ENCODE measurements around the gene PTER.

DNA sequence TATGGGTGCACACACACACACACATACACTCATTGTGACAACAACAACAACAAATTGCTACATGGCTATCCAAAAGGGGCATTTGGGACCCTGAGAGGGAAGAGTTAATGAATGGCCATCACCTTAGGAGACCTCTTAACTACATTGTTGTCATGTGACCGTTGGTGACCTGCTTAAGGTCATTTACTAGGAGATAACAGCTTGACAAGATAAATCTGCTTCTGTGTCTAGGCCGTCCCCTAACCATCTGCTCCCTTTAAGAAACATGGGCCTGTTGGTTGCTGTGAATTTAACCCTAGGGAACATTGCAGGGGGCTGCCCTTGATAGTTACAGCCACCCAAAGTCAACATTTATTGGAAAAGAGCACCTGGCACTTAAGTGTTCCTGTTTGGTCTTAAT, 55.1 kb downstream of the PTER start:
- TF ChIP-seq, protein P1, sequence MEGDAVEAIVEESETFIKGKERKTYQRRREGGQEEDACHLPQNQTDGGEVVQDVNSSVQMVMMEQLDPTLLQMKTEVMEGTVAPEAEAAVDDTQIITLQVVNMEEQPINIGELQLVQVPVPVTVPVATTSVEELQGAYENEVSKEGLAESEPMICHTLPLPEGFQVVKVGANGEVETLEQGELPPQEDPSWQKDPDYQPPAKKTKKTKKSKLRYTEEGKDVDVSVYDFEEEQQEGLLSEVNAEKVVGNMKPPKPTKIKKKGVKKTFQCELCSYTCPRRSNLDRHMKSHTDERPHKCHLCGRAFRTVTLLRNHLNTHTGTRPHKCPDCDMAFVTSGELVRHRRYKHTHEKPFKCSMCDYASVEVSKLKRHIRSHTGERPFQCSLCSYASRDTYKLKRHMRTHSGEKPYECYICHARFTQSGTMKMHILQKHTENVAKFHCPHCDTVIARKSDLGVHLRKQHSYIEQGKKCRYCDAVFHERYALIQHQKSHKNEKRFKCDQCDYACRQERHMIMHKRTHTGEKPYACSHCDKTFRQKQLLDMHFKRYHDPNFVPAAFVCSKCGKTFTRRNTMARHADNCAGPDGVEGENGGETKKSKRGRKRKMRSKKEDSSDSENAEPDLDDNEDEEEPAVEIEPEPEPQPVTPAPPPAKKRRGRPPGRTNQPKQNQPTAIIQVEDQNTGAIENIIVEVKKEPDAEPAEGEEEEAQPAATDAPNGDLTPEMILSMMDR (IDR thresholded peaks at IDR 0.05), result no peak
- TF ChIP-seq ZFX (IDR thresholded peaks at IDR 0.05; ENCODE audit: borderline replicate concordance), result no peak
